Measurements from ENCODE around the gene UQCRC2.

Gene UQCRC2

DNA sequence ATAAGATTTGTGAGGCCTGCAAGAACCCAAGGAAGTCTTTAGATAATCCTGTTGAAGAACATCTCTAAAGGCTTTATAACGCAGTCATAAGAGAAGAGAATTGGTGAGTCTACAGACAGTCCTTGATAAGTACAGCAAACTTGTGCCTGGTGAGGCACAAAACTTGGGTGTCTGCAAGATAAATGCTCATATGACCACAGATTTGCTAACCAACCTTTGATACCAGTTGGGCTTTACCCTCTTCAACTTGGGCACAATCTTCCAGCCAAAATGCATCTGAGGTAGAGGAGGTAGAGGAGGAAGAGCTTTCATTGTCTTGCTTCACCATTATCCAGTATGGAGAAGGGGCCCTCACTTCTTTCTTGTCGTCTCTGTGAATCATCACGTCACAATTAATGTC lies 30.9 kb downstream of the UQCRC2 start:
- TF ChIP-seq, protein P1, sequence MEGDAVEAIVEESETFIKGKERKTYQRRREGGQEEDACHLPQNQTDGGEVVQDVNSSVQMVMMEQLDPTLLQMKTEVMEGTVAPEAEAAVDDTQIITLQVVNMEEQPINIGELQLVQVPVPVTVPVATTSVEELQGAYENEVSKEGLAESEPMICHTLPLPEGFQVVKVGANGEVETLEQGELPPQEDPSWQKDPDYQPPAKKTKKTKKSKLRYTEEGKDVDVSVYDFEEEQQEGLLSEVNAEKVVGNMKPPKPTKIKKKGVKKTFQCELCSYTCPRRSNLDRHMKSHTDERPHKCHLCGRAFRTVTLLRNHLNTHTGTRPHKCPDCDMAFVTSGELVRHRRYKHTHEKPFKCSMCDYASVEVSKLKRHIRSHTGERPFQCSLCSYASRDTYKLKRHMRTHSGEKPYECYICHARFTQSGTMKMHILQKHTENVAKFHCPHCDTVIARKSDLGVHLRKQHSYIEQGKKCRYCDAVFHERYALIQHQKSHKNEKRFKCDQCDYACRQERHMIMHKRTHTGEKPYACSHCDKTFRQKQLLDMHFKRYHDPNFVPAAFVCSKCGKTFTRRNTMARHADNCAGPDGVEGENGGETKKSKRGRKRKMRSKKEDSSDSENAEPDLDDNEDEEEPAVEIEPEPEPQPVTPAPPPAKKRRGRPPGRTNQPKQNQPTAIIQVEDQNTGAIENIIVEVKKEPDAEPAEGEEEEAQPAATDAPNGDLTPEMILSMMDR (IDR thresholded peaks at IDR 0.05; ENCODE audit: control insufficient read depth, extremely low read depth, insufficient read depth), result no peak
- no peak overlapping the region for H3K4me3 ChIP-seq (ENCODE audit: low read depth, low read length)
- DNase-seq (ENCODE audit: low read depth), result no peak

DNA sequence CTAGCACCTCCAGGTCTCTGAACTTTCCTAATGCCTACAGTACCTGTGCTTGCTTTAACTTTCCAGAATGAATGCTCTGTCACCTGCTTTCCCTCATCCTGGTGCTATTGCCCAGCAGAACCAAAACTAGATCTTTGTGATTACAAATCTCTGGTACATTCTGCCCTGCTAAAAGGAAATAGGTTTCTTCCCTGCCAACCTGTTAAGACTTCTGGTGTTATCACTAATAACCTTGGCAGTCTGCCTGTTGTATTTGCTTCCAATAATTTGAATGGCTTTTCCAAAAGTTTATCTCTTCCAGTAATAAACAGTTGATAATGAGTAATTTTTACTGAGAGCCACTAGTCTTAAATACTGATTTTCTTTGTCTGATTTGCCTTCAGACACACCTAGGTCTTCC lies 32.4 kb downstream of the UQCRC2 start:
- no peak overlapping the region for H3K4me3 ChIP-seq (ENCODE audit: low read depth, low read length)
- DNase-seq (ENCODE audit: low read depth), result peak; percentile 23
- TF ChIP-seq, protein P1 (IDR thresholded peaks at IDR 0.05; ENCODE audit: control insufficient read depth, extremely low read depth, insufficient read depth), result no peak

DNA sequence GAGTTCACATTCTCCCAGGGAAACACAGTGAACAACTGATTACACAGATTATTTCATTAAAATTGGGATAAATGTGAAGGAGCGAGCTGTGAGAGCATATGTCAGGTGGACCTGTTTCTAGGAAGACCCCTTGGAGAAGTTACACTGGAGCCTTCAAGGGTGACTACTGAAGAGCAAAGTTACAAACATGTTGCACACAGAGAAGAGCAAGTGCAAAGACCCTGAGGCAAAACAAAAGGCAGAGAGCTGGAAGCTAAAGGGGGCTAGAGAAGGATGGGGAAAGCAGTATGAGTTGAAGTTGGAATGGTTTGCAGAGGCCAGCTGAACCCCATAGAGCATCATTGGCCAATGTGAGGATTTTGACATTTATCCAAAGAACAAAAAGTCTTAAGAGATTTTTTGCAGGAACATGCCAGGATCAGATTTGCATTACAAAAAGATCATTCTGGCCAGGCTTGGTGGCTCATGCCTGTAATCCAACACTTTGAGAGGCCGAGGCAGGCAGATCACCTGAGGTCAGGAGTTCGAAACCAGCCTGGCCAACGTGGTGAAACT lies 33.6 kb downstream of the UQCRC2 start:
- H3K4me3 ChIP-seq (ENCODE audit: low read depth, low read length), result no peak overlapping the region
- no peak for DNase-seq (ENCODE audit: low read depth)
- TF ChIP-seq, protein P1 (IDR thresholded peaks at IDR 0.05; ENCODE audit: control insufficient read depth, extremely low read depth, insufficient read depth), result no peak

DNA sequence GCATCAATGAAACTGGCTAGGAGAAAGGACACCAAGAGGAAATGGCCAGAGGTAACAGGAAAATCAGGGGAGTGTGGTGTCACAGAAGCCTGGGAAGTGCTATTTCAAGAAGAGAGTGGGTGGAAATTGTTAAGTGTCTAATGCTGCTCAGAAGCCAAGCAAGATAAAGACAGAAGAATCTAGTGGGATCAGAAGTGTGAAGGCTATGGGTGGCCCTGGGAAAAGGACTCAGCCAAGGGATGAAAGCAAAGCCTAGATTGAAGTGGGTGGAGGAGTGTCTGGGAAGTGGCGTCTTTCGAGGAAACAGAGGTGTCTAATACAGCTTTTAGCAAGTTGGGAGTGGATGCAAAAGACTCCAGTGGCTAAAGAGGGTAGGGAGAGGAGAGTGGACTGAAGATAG lies 34.3 kb downstream of the UQCRC2 start:
- DNase-seq (ENCODE audit: low read depth), result no peak
- no peak overlapping the region for H3K4me3 ChIP-seq (ENCODE audit: low read depth, low read length)
- TF ChIP-seq, protein P1 (IDR thresholded peaks at IDR 0.05; ENCODE audit: control insufficient read depth, extremely low read depth, insufficient read depth), result no peak

DNA sequence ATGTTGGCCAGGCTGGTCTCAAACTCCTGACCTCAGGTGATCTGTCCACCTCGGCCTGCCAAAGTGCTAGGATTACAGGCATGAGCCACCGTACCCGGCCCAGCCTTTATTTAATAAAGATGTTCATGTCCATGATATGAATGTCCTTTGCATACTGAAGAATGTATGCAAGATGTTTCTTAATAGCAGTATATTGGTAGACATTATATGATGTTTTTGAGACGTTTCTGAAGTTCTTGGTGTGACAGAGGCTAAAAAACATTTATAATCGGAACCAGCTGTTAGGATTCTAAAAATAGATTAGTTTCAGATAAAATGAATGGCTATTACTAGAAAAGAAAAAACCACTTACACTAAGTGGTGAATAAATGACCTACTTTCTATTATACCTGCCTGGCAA lies 36.0 kb downstream of the UQCRC2 start:
- no peak for DNase-seq (ENCODE audit: low read depth)
- no peak overlapping the region for H3K4me3 ChIP-seq (ENCODE audit: low read depth, low read length)
- TF ChIP-seq, protein P1 (IDR thresholded peaks at IDR 0.05; ENCODE audit: control insufficient read depth, extremely low read depth, insufficient read depth), result no peak

DNA sequence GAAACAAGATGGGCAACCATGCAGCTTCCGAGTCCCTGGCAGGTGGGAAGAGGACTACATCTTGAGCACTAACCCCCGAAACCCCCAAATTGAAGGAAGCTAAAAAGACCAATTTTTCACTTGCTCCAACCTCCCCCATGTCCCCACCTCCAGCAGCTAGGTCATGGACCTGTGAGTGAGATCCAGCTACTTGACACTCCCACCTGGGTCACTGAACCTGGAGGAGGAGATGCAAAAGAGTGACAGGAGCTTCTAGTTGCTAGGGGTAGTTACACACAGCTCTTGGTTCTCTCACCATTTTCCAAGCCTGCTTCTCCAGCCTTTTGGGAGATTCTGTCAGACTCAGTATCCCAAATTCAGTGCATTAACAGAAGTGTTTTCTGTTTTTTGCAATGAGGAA lies 36.6 kb downstream of the UQCRC2 start:
- TF ChIP-seq, protein P1 (IDR thresholded peaks at IDR 0.05; ENCODE audit: control insufficient read depth, extremely low read depth, insufficient read depth), result no peak
- H3K4me3 ChIP-seq (ENCODE audit: low read depth, low read length), result no peak overlapping the region
- DNase-seq (ENCODE audit: low read depth), result no peak

DNA sequence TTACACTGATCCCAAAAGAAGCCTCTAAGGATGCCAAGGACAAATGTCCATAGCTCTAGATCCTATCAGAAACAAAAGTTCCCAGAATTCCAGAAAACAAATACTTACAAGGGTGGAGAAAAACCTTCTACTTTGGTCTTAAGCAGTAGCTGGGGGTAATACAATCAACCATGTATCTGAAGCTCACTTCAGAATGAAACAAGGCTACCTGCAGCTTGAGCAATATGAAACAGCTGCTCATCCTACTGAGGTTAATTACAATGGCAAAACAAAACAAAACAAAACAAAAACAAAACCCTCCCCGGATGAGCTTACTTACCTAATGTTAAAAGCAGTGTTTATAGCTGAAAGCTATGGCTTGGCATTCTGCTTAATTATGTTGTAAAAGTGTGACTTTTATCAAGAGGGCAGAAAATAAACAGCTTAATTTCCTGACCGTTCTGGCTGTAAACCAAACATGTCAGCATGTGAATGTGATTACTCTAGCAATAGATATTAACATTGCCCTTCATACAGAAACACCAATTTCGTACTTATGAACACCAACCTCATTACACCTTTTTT lies 37.3 kb downstream of the UQCRC2 start:
- TF ChIP-seq, protein P1 (IDR thresholded peaks at IDR 0.05; ENCODE audit: control insufficient read depth, extremely low read depth, insufficient read depth), result no peak
- H3K4me3 ChIP-seq (ENCODE audit: low read depth, low read length), result no peak overlapping the region
- DNase-seq (ENCODE audit: low read depth), result no peak

Data from LNCaP clone FGC (cell line).